Measurements from ENCODE around the gene NDST1. TPM values are rescaled to one million over a fixed set of nuclear protein-coding genes. Genes with fewer than 3 reads are reported as not detected.

Gene NDST1
- polyA plus RNA-seq, 2 of the 4 experiments (the other 2 are of a cell fraction), result 24.4 to 50.8 TPM

DNA sequence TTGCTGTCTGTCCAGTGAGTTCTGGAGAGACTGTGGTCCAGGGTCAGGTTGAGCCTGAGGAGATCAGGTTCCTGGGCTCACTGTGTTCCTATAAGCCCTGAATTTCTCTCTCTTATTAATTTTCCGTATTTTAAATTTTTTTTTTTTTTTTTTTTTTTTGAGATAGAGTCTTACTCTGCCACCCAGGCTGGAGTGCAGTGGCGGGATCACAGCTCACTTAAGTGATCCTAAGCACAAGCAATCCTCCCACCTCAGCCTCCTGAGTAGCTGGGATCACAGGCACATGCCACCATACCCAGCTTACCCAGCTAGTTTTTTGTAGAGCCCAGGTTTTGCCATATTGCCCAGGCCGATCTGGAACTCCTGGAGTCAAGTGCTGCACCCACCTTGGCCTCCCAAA, 22.5 kb downstream of the NDST1 start:
- H3K9me3 ChIP-seq, result no peaks in the 10 kb centered on the region
- H3K4me3 ChIP-seq, result no peak overlapping the region
- FAIRE-seq, result no peak
- 98% methylated on average over 3 of the region's 3 CpGs for WGBS (ENCODE audit: missing lambda C conversion rate)
- ChIA-PET CTCF (interaction anchor here (0.7 to 16.6 kb wide), 8 partner anchors 9 to 248 kb away, joined by 3 to 211 read pairs (median 6); partner anchors contain the start of gene SMIM3), POLR2A (no interaction called here)
- ATAC-seq, result no peak
- no peak overlapping the region for H3K4me2 ChIP-seq
- H3K27ac ChIP-seq, result no peak overlapping the region
- no peak for DNase-seq (ENCODE audit: low read depth in 1 of 2, low spot score in 1 of 2)
- H3K4me1 ChIP-seq, result 0 out of 3 replicates have a peak, but pooled peaks cover 4% of the 10 kb centered on the region
- TF ChIP-seq POLR2A (IDR thresholded peaks at IDR 0.05; ENCODE audit: low read length) (no peak), PHF8 (IDR thresholded peaks at IDR 0.05; ENCODE audit: borderline replicate concordance, low read depth) (no peak), CBX8 (IDR thresholded peaks at IDR 0.05) (no peak), RNF2 (IDR thresholded peaks at IDR 0.05; ENCODE audit: borderline replicate concordance, low read depth) (no peak), KDM5A (IDR thresholded peaks at IDR 0.05) (no peak), CBX2 (IDR thresholded peaks at IDR 0.05; ENCODE audit: borderline replicate concordance, low read depth) (no peak), HOXB5 (CRISPR knock-in tag; IDR thresholded peaks at IDR 0.05) (no peak), BHLHE40 (IDR thresholded peaks at IDR 0.05; ENCODE audit: low read depth, low read length) (no peak), ESRRA (IDR thresholded peaks at IDR 0.05; ENCODE audit: borderline replicate concordance, low read length) (no peak), ELK1 (IDR thresholded peaks at IDR 0.05; ENCODE audit: low read depth, low read length) (no peak), EHF (CRISPR knock-in tag; IDR thresholded peaks at IDR 0.05) (no peak), HOXA7 (CRISPR knock-in tag; IDR thresholded peaks at IDR 0.05) (no peak)
- TF ChIP-seq, protein P1, sequence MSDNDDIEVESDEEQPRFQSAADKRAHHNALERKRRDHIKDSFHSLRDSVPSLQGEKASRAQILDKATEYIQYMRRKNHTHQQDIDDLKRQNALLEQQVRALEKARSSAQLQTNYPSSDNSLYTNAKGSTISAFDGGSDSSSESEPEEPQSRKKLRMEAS (IDR thresholded peaks at IDR 0.05), result no peak
- TF ChIP-seq, protein P2, sequence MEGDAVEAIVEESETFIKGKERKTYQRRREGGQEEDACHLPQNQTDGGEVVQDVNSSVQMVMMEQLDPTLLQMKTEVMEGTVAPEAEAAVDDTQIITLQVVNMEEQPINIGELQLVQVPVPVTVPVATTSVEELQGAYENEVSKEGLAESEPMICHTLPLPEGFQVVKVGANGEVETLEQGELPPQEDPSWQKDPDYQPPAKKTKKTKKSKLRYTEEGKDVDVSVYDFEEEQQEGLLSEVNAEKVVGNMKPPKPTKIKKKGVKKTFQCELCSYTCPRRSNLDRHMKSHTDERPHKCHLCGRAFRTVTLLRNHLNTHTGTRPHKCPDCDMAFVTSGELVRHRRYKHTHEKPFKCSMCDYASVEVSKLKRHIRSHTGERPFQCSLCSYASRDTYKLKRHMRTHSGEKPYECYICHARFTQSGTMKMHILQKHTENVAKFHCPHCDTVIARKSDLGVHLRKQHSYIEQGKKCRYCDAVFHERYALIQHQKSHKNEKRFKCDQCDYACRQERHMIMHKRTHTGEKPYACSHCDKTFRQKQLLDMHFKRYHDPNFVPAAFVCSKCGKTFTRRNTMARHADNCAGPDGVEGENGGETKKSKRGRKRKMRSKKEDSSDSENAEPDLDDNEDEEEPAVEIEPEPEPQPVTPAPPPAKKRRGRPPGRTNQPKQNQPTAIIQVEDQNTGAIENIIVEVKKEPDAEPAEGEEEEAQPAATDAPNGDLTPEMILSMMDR (IDR thresholded peaks at IDR 0.05), result no peak

DNA sequence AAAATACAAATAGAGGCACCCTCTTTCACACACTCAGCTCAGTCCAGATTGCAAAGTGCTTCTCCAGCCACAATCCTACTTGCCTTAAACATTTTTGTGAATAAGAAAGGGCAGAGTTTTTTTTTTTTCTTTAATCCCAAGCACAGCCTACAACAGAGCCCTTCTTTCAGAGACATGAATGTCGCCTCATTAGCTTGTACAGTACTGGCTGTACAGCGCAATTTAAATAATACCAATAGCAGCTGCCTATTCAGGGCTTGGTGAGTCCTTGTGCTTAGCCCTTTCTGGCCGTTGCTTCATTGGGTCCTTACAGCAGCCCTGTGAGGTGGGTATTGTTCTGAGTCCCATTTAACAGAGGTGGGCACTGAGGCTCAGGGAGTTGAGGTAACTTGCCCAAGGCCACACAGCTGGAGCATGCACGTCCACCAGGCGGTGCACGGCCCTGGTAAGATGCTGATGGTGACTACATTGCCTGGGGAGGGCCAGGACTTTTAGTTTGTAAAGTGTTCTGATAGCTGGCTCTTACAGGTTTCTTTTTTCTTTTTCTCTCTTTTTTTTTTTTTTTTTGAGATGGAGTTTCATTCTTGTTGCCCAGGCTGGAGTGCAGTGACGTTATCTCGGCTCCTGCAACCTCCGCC, 23.1 kb downstream of the NDST1 start:
- Histone ChIP-seq H3K9me3 (no peaks in the 10 kb centered on the region), H3K4me3 (no peak overlapping the region), H3K27ac (no peak overlapping the region), H3K4me2 (no peak overlapping the region), H3K4me1 (0 out of 3 replicates have a peak, but pooled peaks cover 4% of the 10 kb centered on the region)
- DNase-seq (ENCODE audit: low read depth in 1 of 2, low spot score in 1 of 2) (no peak), ATAC-seq (no peak), FAIRE-seq (no peak)
- TF ChIP-seq, protein P3, sequence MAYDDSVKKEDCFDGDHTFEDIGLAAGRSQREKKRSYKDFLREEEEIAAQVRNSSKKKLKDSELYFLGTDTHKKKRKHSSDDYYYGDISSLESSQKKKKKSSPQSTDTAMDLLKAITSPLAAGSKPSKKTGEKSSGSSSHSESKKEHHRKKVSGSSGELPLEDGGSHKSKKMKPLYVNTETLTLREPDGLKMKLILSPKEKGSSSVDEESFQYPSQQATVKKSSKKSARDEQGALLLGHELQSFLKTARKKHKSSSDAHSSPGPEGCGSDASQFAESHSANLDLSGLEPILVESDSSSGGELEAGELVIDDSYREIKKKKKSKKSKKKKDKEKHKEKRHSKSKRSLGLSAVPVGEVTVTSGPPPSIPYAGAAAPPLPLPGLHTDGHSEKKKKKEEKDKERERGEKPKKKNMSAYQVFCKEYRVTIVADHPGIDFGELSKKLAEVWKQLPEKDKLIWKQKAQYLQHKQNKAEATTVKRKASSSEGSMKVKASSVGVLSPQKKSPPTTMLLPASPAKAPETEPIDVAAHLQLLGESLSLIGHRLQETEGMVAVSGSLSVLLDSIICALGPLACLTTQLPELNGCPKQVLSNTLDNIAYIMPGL (CRISPR knock-in tag; IDR thresholded peaks at IDR 0.05; ENCODE audit: borderline replicate concordance), result no peak
- TF ChIP-seq JUN (IDR thresholded peaks at IDR 0.05) (no peak), RAD21 (conservative IDR thresholded peaks at IDR 0.05 in 1 of 2, IDR thresholded peaks at IDR 0.05 in 1 of 2) (no peak), EHF (CRISPR knock-in tag; IDR thresholded peaks at IDR 0.05) (no peak), MAFK (IDR thresholded peaks at IDR 0.05; ENCODE audit: partially characterized antibody) (no peak), RFX5 (IDR thresholded peaks at IDR 0.05) (no peak), HOXB13 (CRISPR knock-in tag; IDR thresholded peaks at IDR 0.05; ENCODE audit: low read depth) (no peak), CBX8 (IDR thresholded peaks at IDR 0.05) (no peak), KDM1A (IDR thresholded peaks at IDR 0.05; ENCODE audit: low read depth) (no peak)
- TF ChIP-seq, protein P2 (IDR thresholded peaks at IDR 0.05), result no peak
- 97% methylated on average over 9 of the region's 9 CpGs for WGBS (ENCODE audit: missing lambda C conversion rate)
- ChIA-PET CTCF (interaction anchor here (0.7 to 16.6 kb wide), 10 partner anchors 7 to 248 kb away, joined by 3 to 211 read pairs (median 5); partner anchors contain the start of genes SMIM3 and SYNPO), POLR2A (interaction anchor here (0.5 kb wide), 1 partner anchor 17 kb away, joined by 3 read pairs; no protein-coding TSS in a partner anchor)
